HCT116 (cell line): ENCODE data around the gene CC2D1B. TPM values are rescaled to one million over a fixed set of nuclear protein-coding genes. Genes with fewer than 3 reads are reported as not detected.
"Not testable (repeated sequence)": the region's sequence is repeated elsewhere in the genome, so short reads cannot be mapped to it uniquely, and the experiment has no call there.

Experiments used
- ATAC-seq: fragments of 200-7000 bp; cut with Tn5 transposase; 2 replicates; pipeline ENCODE4 v1.9.1; 2020; ENCODE audit warnings: mild to moderate bottlenecking, moderate library complexity
- BruUV-seq: library from RNA; stranded (reverse); fragments of 400-500 nt; replicated peaks from 2 replicates; lab custom pipeline; 2021; lab: Mats Ljungman, UMichigan
- CTCF ChIA-PET: fragments of 300-600 bp; sonication (Branson Sonifier 250); formaldehyde crosslinking; loops from one replicate; lab custom pipeline; 2021; ENCODE audit warnings: antibody characterized with exemption; lab: Charles Lee
- POLR2A ChIA-PET: fragments of 300-600, 350-600 bp; sonication (Branson Sonifier 250); formaldehyde crosslinking; loops from one replicate; lab custom pipeline; 2021; ENCODE audit warnings: antibody characterized with exemption; lab: Charles Lee
- RAD21 ChIA-PET, 2 experiments: fragments of 300-600 bp; sonication (Branson Sonifier 250); formaldehyde crosslinking; loops; one replicate each; lab custom pipeline; 2023; ENCODE audit warnings: low total read pairs in 2 of 2; ENCODE audit not compliant: uncharacterized antibody in 2 of 2, unreplicated experiment in 2 of 2, low non-redundant PET in 1 of 2; lab: Charles Lee
- DNase-seq: peaks from one replicate; pipeline ENCODE4 v3.0.0-alpha.2; 2010; ENCODE audit warnings: low read depth, low spot score
- H2AFZ ChIP-seq: fragments of 200-600 bp; shearing (Covaris generic), sonication (generic); 2 replicates; pipeline ENCODE4 v1.6.1; 2017; ENCODE audit warnings: low read depth, mixed run types, mixed read lengths, antibody characterized with exemption, low read length; ENCODE audit not compliant: poor library complexity, severe bottlenecking
- H3K27ac ChIP-seq: 2 replicates; pipeline ENCODE4 v1.5.1; 2012; ENCODE audit warnings: low read depth, low read length
- H3K27me3 ChIP-seq: fragments of 200-600 bp; sonication (generic); 2 replicates; pipeline ENCODE4 v1.6.1; 2016; ENCODE audit warnings: mixed run types, low read length, mixed read lengths; ENCODE audit not compliant: insufficient read depth
- H3K36me3 ChIP-seq, 2 experiments: fragments of 200-500 bp in 1 of 2; fragments of 200-600 bp in 1 of 2; sonication (Bioruptor generic) in 1 of 2; sonication (generic) in 1 of 2; 2 replicates each; pipeline versions ENCODE4 v1.5.1 to v1.6.1; 2014 to 2016; ENCODE audit warnings: low read length in 2 of 2, inconsistent platforms in 1 of 2, mixed read lengths in 1 of 2, mixed run types in 1 of 2; ENCODE audit not compliant: insufficient read depth in 2 of 2, control insufficient read depth in 1 of 2
- H3K4me1 ChIP-seq, 2 experiments: fragments of 200-600 bp in 1 of 2; sonication (generic) in 1 of 2; 2 replicates each; pipeline versions ENCODE4 v1.5.1 to v1.6.1; 2012 to 2017; ENCODE audit warnings: low read length in 2 of 2, inconsistent platforms in 1 of 2, mild to moderate bottlenecking in 1 of 2, mixed read lengths in 1 of 2, mixed run types in 1 of 2, moderate library complexity in 1 of 2; ENCODE audit not compliant: insufficient read depth in 2 of 2, control insufficient read depth in 1 of 2
- H3K4me2 ChIP-seq: fragments of 200-600 bp; sonication (generic); 2 replicates; pipeline ENCODE4 v1.6.1; 2017; ENCODE audit warnings: mixed run types, low read length, mixed read lengths
- H3K4me3 ChIP-seq, 2 experiments: fragments of 200-600 bp in 1 of 2; sonication (generic) in 1 of 2; replicated peaks in 1 of 2; 2 replicates each; pipeline ENCODE4 v1.5.1; 2011 to 2016; ENCODE audit warnings: low read length in 2 of 2, control low read depth in 1 of 2, low read depth in 1 of 2, mild to moderate bottlenecking in 1 of 2, mixed read lengths in 1 of 2, mixed run types in 1 of 2
- H3K79me2 ChIP-seq: fragments of 200-600 bp; sonication (generic); 2 replicates; pipeline ENCODE4 v1.6.1; 2017; ENCODE audit warnings: mild to moderate bottlenecking, mixed run types, low read length, moderate library complexity, mixed read lengths; ENCODE audit not compliant: insufficient read depth
- H3K9ac ChIP-seq: fragments of 200-600 bp; sonication (generic); 2 replicates; pipeline ENCODE4 v1.6.1; 2016; ENCODE audit warnings: low read length, mixed read lengths
- H3K9me2 ChIP-seq: fragments of 200-600 bp; sonication (generic), shearing (Covaris generic); 2 replicates; pipeline ENCODE4 v1.6.1; 2017; ENCODE audit warnings: mixed run types, mild to moderate bottlenecking, moderate library complexity; ENCODE audit not compliant: insufficient read depth
- H3K9me3 ChIP-seq, 2 experiments: fragments of 200-500 bp in 1 of 2; fragments of 200-600 bp in 1 of 2; sonication (Bioruptor generic) in 1 of 2; sonication (generic) in 1 of 2; 2 replicates each; pipeline ENCODE4 v1.6.1; 2014 to 2017; ENCODE audit warnings: low read length in 2 of 2, mixed read lengths in 2 of 2, inconsistent platforms in 1 of 2, low read depth in 1 of 2, mild to moderate bottlenecking in 1 of 2, mixed run types in 1 of 2, moderate library complexity in 1 of 2; ENCODE audit not compliant: control insufficient read depth in 1 of 2, insufficient read depth in 1 of 2
- H4K20me1 ChIP-seq: fragments of 200-600 bp; sonication (generic), shearing (Covaris generic); 2 replicates; pipeline ENCODE4 v1.6.1; 2017; ENCODE audit warnings: mixed run types, mild to moderate bottlenecking, moderate library complexity; ENCODE audit not compliant: insufficient read depth
- ATF3 ChIP-seq: IDR thresholded peaks from 2 replicates; pipeline ENCODE4 v1.6.1; 2012
- CBX3 ChIP-seq: IDR thresholded peaks from 2 replicates; pipeline ENCODE4 v1.6.1; 2012; ENCODE audit warnings: low read depth
- CEBPB ChIP-seq: IDR thresholded peaks from 2 replicates; pipeline ENCODE4 v1.6.1; 2012; ENCODE audit warnings: low read depth
- CTCF ChIP-seq, 3 experiments: fragments of 200-600 bp in 1 of 3; sonication (generic) in 1 of 3; IDR thresholded peaks in 2 of 3; conservative IDR thresholded peaks in 1 of 3; 2 replicates each; pipeline ENCODE4 v1.5.1; 2012 to 2017; ENCODE audit warnings: low read depth in 2 of 3, low read length in 2 of 3, antibody characterized with exemption in 1 of 3, borderline replicate concordance in 1 of 3, control low read depth in 1 of 3, mild to moderate bottlenecking in 1 of 3, mixed read lengths in 1 of 3, mixed run types in 1 of 3, moderate library complexity in 1 of 3; ENCODE audit not compliant: insufficient read depth in 1 of 3
- EGR1 ChIP-seq: IDR thresholded peaks from 2 replicates; pipeline ENCODE4 v1.6.1; 2012; ENCODE audit warnings: low read depth
- ELF1 ChIP-seq: IDR thresholded peaks from 2 replicates; pipeline ENCODE4 v1.6.1; 2012; ENCODE audit warnings: low read depth, borderline replicate concordance
- EZH2phosphoT487 ChIP-seq: fragments of 200-600 bp; IDR thresholded peaks from 2 replicates; pipeline ENCODE4 v1.6.1; 2018; ENCODE audit warnings: antibody characterized with exemption, borderline replicate concordance
- FOSL1 ChIP-seq: IDR thresholded peaks from 2 replicates; pipeline ENCODE4 v1.6.1; 2012; ENCODE audit warnings: low read depth
- MAX ChIP-seq: IDR thresholded peaks from 2 replicates; pipeline ENCODE4 v1.6.1; 2012
- POLR2A ChIP-seq: IDR thresholded peaks from 2 replicates; pipeline ENCODE4 v1.7.0; 2011; ENCODE audit warnings: borderline replicate concordance; ENCODE audit not compliant: insufficient read depth, insufficient read length; ENCODE audit errors: extremely low read depth
- REST ChIP-seq: IDR thresholded peaks from 2 replicates; pipeline ENCODE4 v1.6.1; 2012; ENCODE audit warnings: low read depth
- SIN3A ChIP-seq: IDR thresholded peaks from 2 replicates; pipeline ENCODE4 v1.6.1; 2012; ENCODE audit warnings: low read depth
- YY1 ChIP-seq: IDR thresholded peaks from 2 replicates; pipeline ENCODE4 v1.6.1; 2011; ENCODE audit warnings: low read length, low read depth, moderate library complexity, mild to moderate bottlenecking; ENCODE audit not compliant: insufficient replicate concordance; ENCODE audit errors: extremely low read depth
- ZNF274 ChIP-seq: fragments of 200-500 bp; sonication (Bioruptor generic); IDR thresholded peaks from 2 replicates; pipeline ENCODE4 v1.6.1; 2014; ENCODE audit warnings: mild to moderate bottlenecking, low read depth, low read length, inconsistent platforms
- intact Hi-C: fragments of 100-400 bp; cut with micrococcal nuclease; formaldehyde crosslinking; loops from 2 replicates; pipeline ENCODE4 v1.10.0; 2022
- total RNA-seq: library from RNA; stranded (reverse); gene quantifications from one replicate; pipeline ENCODE4 v1.2.1, GENCODE V29; 2021; ENCODE audit not compliant: unreplicated experiment

CC2D1B gene
- total RNA-seq, 1 experiment from 2014 or later, result 20.4 TPM

- peaks cover 32 to 64% of the 10 kb centered on the region in 2 experiments for H3K36me3 ChIP-seq
- ATAC-seq (no peak), DNase-seq (no peak)
- H3K27me3 ChIP-seq, result no peaks in the 10 kb centered on the region
- H3K4me2 ChIP-seq, result no peak overlapping the region
- H3K4me3 ChIP-seq, result no peak overlapping the region
- no peaks in the 10 kb centered on the region for H3K4me1 ChIP-seq
- H2AFZ ChIP-seq, result no peak overlapping the region
- ChIA-PET RAD21 (no interaction called here), CTCF (no interaction called here), POLR2A (no interaction called here)
- TF ChIP-seq MAX (no peak), ATF3 (no peak), EGR1 (no peak), EZH2phosphoT487 (no peak), ELF1 (no peak), ZNF274 (no peak), FOSL1 (no peak), SIN3A (no peak), REST (no peak), YY1 (no peak), CEBPB (no peak), CBX3 (no peak), POLR2A (no peak), CTCF (IDR thresholded peaks at IDR 0.05 in 2 of 3, conservative IDR thresholded peaks at IDR 0.05 in 1 of 3; ENCODE audit: borderline replicate concordance in 1 of 3, insufficient read depth in 1 of 3, low read depth in 2 of 3, low read length in 2 of 3) (no peak)
- no peaks in the 10 kb centered on the region for H3K9me2 ChIP-seq
- H3K79me2 ChIP-seq, result peaks cover 4% of the 10 kb centered on the region; the same call in 1 of the 2 replicates
- H3K9me3 ChIP-seq, result no peaks in the 10 kb centered on the region
- intact Hi-C loops, result no loop called here
- no peak overlapping the region for H3K27ac ChIP-seq
- no peak overlapping the region for H3K9ac ChIP-seq
- no TSS peak for BruUV-seq
- H4K20me1 ChIP-seq, result peaks cover 5% of the 10 kb centered on the region; the same call in 1 of the 2 replicates
Observed at GRCh38 chr1:52385376-52385775, 19.4 kb upstream of the CC2D1B start.

- H3K4me3 ChIP-seq, CTCF ChIA-PET, ATAC-seq, DNase-seq, H3K27me3 ChIP-seq, H4K20me1 ChIP-seq, H3K27ac ChIP-seq, H3K79me2 ChIP-seq, H3K9ac ChIP-seq, H3K9me3 ChIP-seq, RAD21 ChIA-PET, BruUV-seq, H3K9me2 ChIP-seq, POLR2A ChIA-PET, H2AFZ ChIP-seq, H3K4me2 ChIP-seq: not testable (repeated sequence)
- intact Hi-C loops, result loop anchor here (5.0 kb wide), 1 partner anchor 317 kb away; no protein-coding TSS in a partner anchor
- peaks cover 7 to 15% of the 10 kb centered on the region in 2 experiments for H3K36me3 ChIP-seq
- peaks cover 6 to 28% of the 10 kb centered on the region in 2 experiments; a peak in 3 of 4 replicates for H3K4me1 ChIP-seq
Observed at GRCh38 chr1:52369851-52370250, 3.8 kb upstream of the CC2D1B start.
